ENCODE data around the gene BLOC1S1. TPM values are rescaled to one million over a fixed set of nuclear protein-coding genes. Genes with fewer than 3 reads are reported as not detected.

The BLOC1S1 gene
- total and polyA plus RNA-seq, 9 of the 15 experiments (the other 6 are each of a cell fraction or from before 2014, with no cell fraction given) = 75.2 to 161 (median 98.8) TPM

- TF ChIP-seq RAD51 (IDR thresholded peaks at IDR 0.05; ENCODE audit: borderline replicate concordance, low read depth) (no peak), ZNF77 (CRISPR knock-in tag; IDR thresholded peaks at IDR 0.05) (no peak), SMARCB1 (IDR thresholded peaks at IDR 0.05; ENCODE audit: insufficient read length, low read depth) (no peak)
- TF ChIP-seq, protein P1, sequence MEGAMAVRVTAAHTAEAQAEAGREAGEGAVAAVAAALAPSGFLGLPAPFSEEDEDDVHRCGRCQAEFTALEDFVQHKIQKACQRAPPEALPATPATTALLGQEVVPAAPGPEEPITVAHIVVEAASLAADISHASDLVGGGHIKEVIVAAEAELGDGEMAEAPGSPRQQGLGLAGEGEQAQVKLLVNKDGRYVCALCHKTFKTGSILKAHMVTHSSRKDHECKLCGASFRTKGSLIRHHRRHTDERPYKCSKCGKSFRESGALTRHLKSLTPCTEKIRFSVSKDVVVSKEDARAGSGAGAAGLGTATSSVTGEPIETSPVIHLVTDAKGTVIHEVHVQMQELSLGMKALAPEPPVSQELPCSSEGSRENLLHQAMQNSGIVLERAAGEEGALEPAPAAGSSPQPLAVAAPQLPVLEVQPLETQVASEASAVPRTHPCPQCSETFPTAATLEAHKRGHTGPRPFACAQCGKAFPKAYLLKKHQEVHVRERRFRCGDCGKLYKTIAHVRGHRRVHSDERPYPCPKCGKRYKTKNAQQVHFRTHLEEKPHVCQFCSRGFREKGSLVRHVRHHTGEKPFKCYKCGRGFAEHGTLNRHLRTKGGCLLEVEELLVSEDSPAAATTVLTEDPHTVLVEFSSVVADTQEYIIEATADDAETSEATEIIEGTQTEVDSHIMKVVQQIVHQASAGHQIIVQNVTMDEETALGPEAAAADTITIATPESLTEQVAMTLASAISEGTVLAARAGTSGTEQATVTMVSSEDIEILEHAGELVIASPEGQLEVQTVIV (CRISPR knock-in tag; IDR thresholded peaks at IDR 0.05; ENCODE audit: borderline replicate concordance) = no peak
Observed at GRCh38 chr12:55712700-55713415, 3.0 kb upstream of the BLOC1S1 start (continued).

- peaks cover 6% of the 10 kb centered on the region; the same call in 2 of the 3 replicates for H3K79me2 ChIP-seq (ENCODE audit: control insufficient read depth, insufficient read depth, low read length)
- ChIA-PET POLR2A (no interaction called here), CTCF (ENCODE audit: low intra/inter-chr PET ratio) (no interaction called here)
- intact Hi-C loops (cut with micrococcal nuclease) = no loop called here
- FAIRE-seq (no peak), ATAC-seq (no peak), DNase-seq (ENCODE audit: extremely low read depth in 1 of 4, low spot score in 3 of 4) (no peak)
- 74% methylated on average over 2 of the region's 2 CpGs for WGBS (ENCODE audit: insufficient coverage, low coverage, missing lambda C conversion rate)
- H3K4me1 ChIP-seq (replicated peaks in 1 of 2; ENCODE audit: control insufficient read depth in 2 of 2, insufficient read depth in 2 of 2, low read length in 2 of 2) = peaks cover 17 to 27% of the 10 kb centered on the region in 2 experiments; a peak in 4 of 5 replicates
- H3K9me3 ChIP-seq (replicated peaks; ENCODE audit: control insufficient read depth, insufficient read depth, low read depth, low read length) = no peaks in the 10 kb centered on the region
- no peak overlapping the region for H3K4me2 ChIP-seq (ENCODE audit: insufficient read depth, low read length)
- no peak overlapping the region for H2AFZ ChIP-seq (ENCODE audit: low read depth, low read length)
- no peaks in the 10 kb centered on the region; the same call in 1 of the 2 replicates for H4K20me1 ChIP-seq (replicated peaks; ENCODE audit: control insufficient read depth, insufficient read depth, low read length)
- in situ Hi-C loops (cut with MboI) = no loop called here
- no TSS peak for BruUV-seq (replicated peaks)
- H3K4me3 ChIP-seq = no peak overlapping the region
- H3K36me3 ChIP-seq (ENCODE audit: control insufficient read depth, insufficient read depth, low read length) = no peaks in the 10 kb centered on the region; the same call in 2 of the 3 replicates
- no peak overlapping the region for H3K9ac ChIP-seq (ENCODE audit: insufficient read depth in 1 of 2, low read depth in 2 of 2, low read length in 2 of 2)
- no peaks in the 10 kb centered on the region for H3K9me1 ChIP-seq (ENCODE audit: control insufficient read depth, insufficient read depth, low read length)
- H3K27me3 ChIP-seq (ENCODE audit: control insufficient read depth in 2 of 2, insufficient read depth in 2 of 2, low read length in 2 of 2) = peaks cover 5 to 9% of the 10 kb centered on the region in 2 experiments; a peak in 2 of 5 replicates
- H3K27ac ChIP-seq (ENCODE audit: extremely low read depth, low read depth, low read length) = no peak overlapping the region
- TF ChIP-seq, protein P2, sequence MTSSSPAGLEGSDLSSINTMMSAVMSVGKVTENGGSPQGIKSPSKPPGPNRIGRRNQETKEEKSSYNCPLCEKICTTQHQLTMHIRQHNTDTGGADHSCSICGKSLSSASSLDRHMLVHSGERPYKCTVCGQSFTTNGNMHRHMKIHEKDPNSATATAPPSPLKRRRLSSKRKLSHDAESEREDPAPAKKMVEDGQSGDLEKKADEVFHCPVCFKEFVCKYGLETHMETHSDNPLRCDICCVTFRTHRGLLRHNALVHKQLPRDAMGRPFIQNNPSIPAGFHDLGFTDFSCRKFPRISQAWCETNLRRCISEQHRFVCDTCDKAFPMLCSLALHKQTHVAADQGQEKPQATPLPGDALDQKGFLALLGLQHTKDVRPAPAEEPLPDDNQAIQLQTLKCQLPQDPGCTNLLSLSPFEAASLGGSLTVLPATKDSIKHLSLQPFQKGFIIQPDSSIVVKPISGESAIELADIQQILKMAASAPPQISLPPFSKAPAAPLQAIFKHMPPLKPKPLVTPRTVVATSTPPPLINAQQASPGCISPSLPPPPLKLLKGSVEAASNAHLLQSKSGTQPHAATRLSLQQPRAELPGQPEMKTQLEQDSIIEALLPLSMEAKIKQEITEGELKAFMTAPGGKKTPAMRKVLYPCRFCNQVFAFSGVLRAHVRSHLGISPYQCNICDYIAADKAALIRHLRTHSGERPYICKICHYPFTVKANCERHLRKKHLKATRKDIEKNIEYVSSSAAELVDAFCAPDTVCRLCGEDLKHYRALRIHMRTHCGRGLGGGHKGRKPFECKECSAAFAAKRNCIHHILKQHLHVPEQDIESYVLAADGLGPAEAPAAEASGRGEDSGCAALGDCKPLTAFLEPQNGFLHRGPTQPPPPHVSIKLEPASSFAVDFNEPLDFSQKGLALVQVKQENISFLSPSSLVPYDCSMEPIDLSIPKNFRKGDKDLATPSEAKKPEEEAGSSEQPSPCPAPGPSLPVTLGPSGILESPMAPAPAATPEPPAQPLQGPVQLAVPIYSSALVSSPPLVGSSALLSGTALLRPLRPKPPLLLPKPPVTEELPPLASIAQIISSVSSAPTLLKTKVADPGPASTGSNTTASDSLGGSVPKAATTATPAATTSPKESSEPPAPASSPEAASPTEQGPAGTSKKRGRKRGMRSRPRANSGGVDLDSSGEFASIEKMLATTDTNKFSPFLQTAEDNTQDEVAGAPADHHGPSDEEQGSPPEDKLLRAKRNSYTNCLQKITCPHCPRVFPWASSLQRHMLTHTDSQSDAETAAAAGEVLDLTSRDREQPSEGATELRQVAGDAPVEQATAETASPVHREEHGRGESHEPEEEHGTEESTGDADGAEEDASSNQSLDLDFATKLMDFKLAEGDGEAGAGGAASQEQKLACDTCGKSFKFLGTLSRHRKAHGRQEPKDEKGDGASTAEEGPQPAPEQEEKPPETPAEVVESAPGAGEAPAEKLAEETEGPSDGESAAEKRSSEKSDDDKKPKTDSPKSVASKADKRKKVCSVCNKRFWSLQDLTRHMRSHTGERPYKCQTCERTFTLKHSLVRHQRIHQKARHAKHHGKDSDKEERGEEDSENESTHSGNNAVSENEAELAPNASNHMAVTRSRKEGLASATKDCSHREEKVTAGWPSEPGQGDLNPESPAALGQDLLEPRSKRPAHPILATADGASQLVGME (CRISPR knock-in tag; IDR thresholded peaks at IDR 0.05) = no peak
- TF ChIP-seq NR1H2 (CRISPR knock-in tag; IDR thresholded peaks at IDR 0.05) (no peak), BMI1 (IDR thresholded peaks at IDR 0.05; ENCODE audit: low read length) (no peak), ZNF217 (CRISPR knock-in tag; IDR thresholded peaks at IDR 0.05) (no peak), RBFOX2 (IDR thresholded peaks at IDR 0.05; ENCODE audit: low read depth, low read length) (no peak), NEUROD1 (IDR thresholded peaks at IDR 0.05; ENCODE audit: borderline replicate concordance, low read depth, low read length, partially characterized antibody) (no peak), ZBTB17 (CRISPR knock-in tag; IDR thresholded peaks at IDR 0.05) (no peak)
Observed at GRCh38 chr12:55713721-55714120, 2.1 kb upstream of the BLOC1S1 start.
